SK-N-SH treated with all-trans-retinoic acid at 6 μM for 48 hours (cell line): ENCODE measurements around the gene SEMA5B.

Experiments
- ATAC-seq: fragments of 200-7000 bp; cut with Tn5 transposase; 3 replicates; pipeline ENCODE4 v1.9.1; 2020; ENCODE audit warnings: mild to moderate bottlenecking, moderate library complexity
- ARNTL ChIP-seq: fragments of 450-650 bp; formaldehyde crosslinking; IDR thresholded peaks from 2 replicates; pipeline ENCODE4 v1.5.0; 2020; ENCODE audit warnings: low read depth, mild to moderate bottlenecking, moderate library complexity, borderline replicate concordance
- BACH2 ChIP-seq: fragments of 250-450 bp; sonication (Bioruptor Pico); IDR thresholded peaks from 2 replicates; pipeline ENCODE4 v1.9.0; 2021; ENCODE audit warnings: mild to moderate bottlenecking, borderline replicate concordance
- CREB5 ChIP-seq: fragments of 250-450 bp; sonication (Bioruptor Pico); IDR thresholded peaks from 2 replicates; pipeline ENCODE4 v1.5.1; 2020; ENCODE audit warnings: low read depth, mild to moderate bottlenecking, moderate library complexity
- CSDC2 ChIP-seq: fragments of 250-450 bp; sonication (Bioruptor Pico); IDR thresholded peaks from 2 replicates; pipeline ENCODE4 v1.5.0; 2020; ENCODE audit warnings: mild to moderate bottlenecking, moderate library complexity
- CSRNP3 ChIP-seq: fragments of 250-450 bp; sonication (Bioruptor Pico); IDR thresholded peaks from 2 replicates; pipeline ENCODE4 v1.5.1; 2021; ENCODE audit warnings: mild to moderate bottlenecking, moderate library complexity
- ESRRG ChIP-seq: fragments of 250-450 bp; sonication (Bioruptor Pico); IDR thresholded peaks from 2 replicates; pipeline ENCODE4 v1.6.1; 2021; ENCODE audit warnings: mild to moderate bottlenecking
- GLIS3 ChIP-seq: fragments of 250-450 bp; sonication (Bioruptor Pico); IDR thresholded peaks from 2 replicates; pipeline ENCODE4 v1.5.0; 2020; ENCODE audit warnings: mild to moderate bottlenecking, moderate library complexity
- ISL1 ChIP-seq: fragments of 250-450 bp; sonication (Bioruptor Pico); IDR thresholded peaks from 2 replicates; pipeline ENCODE4 v2.1.2; 2022; ENCODE audit warnings: mild to moderate bottlenecking, moderate library complexity
- OSR1 ChIP-seq: fragments of 250-450 bp; sonication (Bioruptor Pico); IDR thresholded peaks from 2 replicates; pipeline ENCODE4 v1.8.0; 2022; ENCODE audit warnings: moderate library complexity, mild to moderate bottlenecking, inconsistent platforms
- POU6F1 ChIP-seq: fragments of 250-450 bp; sonication (Bioruptor Pico); IDR thresholded peaks from 2 replicates; pipeline ENCODE4 v1.8.0; 2021; ENCODE audit warnings: low read depth, mild to moderate bottlenecking, moderate library complexity, borderline replicate concordance
- PPARA ChIP-seq: fragments of 250-450 bp; sonication (Bioruptor Pico); IDR thresholded peaks from 2 replicates; pipeline ENCODE4 v1.5.0; 2020; ENCODE audit warnings: mild to moderate bottlenecking, borderline replicate concordance
- RARB ChIP-seq: fragments of 250-450 bp; sonication (Bioruptor Pico); IDR thresholded peaks from 2 replicates; pipeline ENCODE4 v1.8.0; 2021; ENCODE audit warnings: mild to moderate bottlenecking, moderate library complexity
- TOX ChIP-seq: fragments of 250-450 bp; sonication (Bioruptor Pico); IDR thresholded peaks from 2 replicates; pipeline ENCODE4 v1.8.0; 2021; ENCODE audit warnings: mild to moderate bottlenecking, moderate library complexity, borderline replicate concordance
- TSHZ2 ChIP-seq: fragments of 250-450 bp; sonication (Bioruptor Pico); IDR thresholded peaks from 2 replicates; pipeline ENCODE4 v1.5.0; 2020; ENCODE audit warnings: mild to moderate bottlenecking, moderate library complexity
- ZC3H10 ChIP-seq: fragments of 250-450 bp; sonication (Bioruptor Pico); IDR thresholded peaks from 2 replicates; pipeline ENCODE4 v1.5.1; 2021; ENCODE audit warnings: mild to moderate bottlenecking, moderate library complexity
- ZFP3 ChIP-seq: fragments of 250-450 bp; sonication (Bioruptor Pico); IDR thresholded peaks from 2 replicates; pipeline ENCODE4 v1.5.0; 2020; ENCODE audit warnings: mild to moderate bottlenecking, moderate library complexity
- ZFP30 ChIP-seq: fragments of 450-650 bp; formaldehyde crosslinking; IDR thresholded peaks from 2 replicates; pipeline ENCODE4 v1.5.0; 2022; ENCODE audit warnings: mild to moderate bottlenecking, moderate library complexity
- ZNF565 ChIP-seq: fragments of 450-650 bp; formaldehyde crosslinking; conservative IDR thresholded peaks from 2 replicates; pipeline ENCODE4 v1.5.0; 2020; ENCODE audit warnings: low read depth, mild to moderate bottlenecking, moderate library complexity
- ZNF70 ChIP-seq: fragments of 450-650 bp; formaldehyde crosslinking; IDR thresholded peaks from 2 replicates; pipeline ENCODE4 v1.5.0; 2020; ENCODE audit warnings: mild to moderate bottlenecking, moderate library complexity
- ZNF8 ChIP-seq: fragments of 450-650 bp; formaldehyde crosslinking; IDR thresholded peaks from 2 replicates; pipeline ENCODE4 v1.5.0; 2020; ENCODE audit warnings: mild to moderate bottlenecking, moderate library complexity

The SEMA5B gene

GRCh38 chr3:123063034-123063433, 35.5 kb upstream of the SEMA5B start:
- no peak for ATAC-seq

GRCh38 chr3:123061856-123062255, 34.3 kb upstream of the SEMA5B start:
- TF ChIP-seq CSRNP3 (CRISPR knock-in tag) (no peak), ESRRG (no peak), ZNF70 (CRISPR knock-in tag) (no peak)
- no peak for ATAC-seq

More at GRCh38 chr3:123063034-123063433, 35.5 kb upstream of the SEMA5B start:
- TF ChIP-seq ARNTL (CRISPR knock-in tag), result no peak
- no peak for TF ChIP-seq ZNF565 (CRISPR knock-in tag)
- TF ChIP-seq BACH2 (CRISPR knock-in tag), result no peak
- TF ChIP-seq OSR1 (CRISPR knock-in tag), result no peak
- no peak for TF ChIP-seq CSRNP3 (CRISPR knock-in tag)
- no peak for TF ChIP-seq ZC3H10 (CRISPR knock-in tag)
- no peak for TF ChIP-seq ZFP30 (CRISPR knock-in tag)
- no peak for TF ChIP-seq PPARA (CRISPR knock-in tag)
- no peak for TF ChIP-seq TSHZ2 (CRISPR knock-in tag)
- no peak for TF ChIP-seq ZNF70 (CRISPR knock-in tag)
- TF ChIP-seq ISL1 (CRISPR knock-in tag), result no peak

GRCh38 chr3:123060054-123060453, 32.5 kb upstream of the SEMA5B start:
- TF ChIP-seq ZNF70 (CRISPR knock-in tag) (no peak), GLIS3 (CRISPR knock-in tag) (no peak), TOX (no peak), ZFP3 (CRISPR knock-in tag) (no peak), CSRNP3 (CRISPR knock-in tag) (no peak)
- TF ChIP-seq, all 23 proteins: peak for 0
- ATAC-seq, result no peak

- ATAC-seq, result no peak
- TF ChIP-seq RARB (no peak), CSDC2 (no peak)
These were observed 30.9 kb upstream of the SEMA5B start for GRCh38 chr3:123058505-123058904.

GRCh38 chr3:123055352-123055751, 27.8 kb upstream of the SEMA5B start:
- no peak for ATAC-seq
- TF ChIP-seq TSHZ2 (CRISPR knock-in tag) (no peak), OSR1 (CRISPR knock-in tag) (no peak), CSDC2 (no peak), POU6F1 (no peak), RARB (no peak), CREB5 (CRISPR knock-in tag) (no peak), ESRRG (no peak), ZNF8 (no peak), ZNF565 (CRISPR knock-in tag) (no peak), GLIS3 (CRISPR knock-in tag) (no peak), ISL1 (CRISPR knock-in tag) (no peak), ARNTL (CRISPR knock-in tag) (no peak), ZNF70 (CRISPR knock-in tag) (no peak), TOX (no peak)
